HCT116 (cell line): ENCODE results near the gene MAP9. TPM values are rescaled to one million over a fixed set of nuclear protein-coding genes. Genes with fewer than 3 reads are reported as not detected.

Experiments
- ATAC-seq: fragments of 200-7000 bp; cut with Tn5 transposase; 2 replicates; pipeline ENCODE4 v1.9.1; 2020; ENCODE audit warnings: mild to moderate bottlenecking, moderate library complexity
- BruUV-seq: library from RNA; stranded (reverse); fragments of 400-500 nt; replicated peaks from 2 replicates; lab custom pipeline; 2021; lab: Mats Ljungman, UMichigan
- CTCF ChIA-PET: fragments of 300-600 bp; sonication (Branson Sonifier 250); formaldehyde crosslinking; loops from one replicate; lab custom pipeline; 2021; ENCODE audit warnings: antibody characterized with exemption; lab: Charles Lee
- POLR2A ChIA-PET: fragments of 300-600, 350-600 bp; sonication (Branson Sonifier 250); formaldehyde crosslinking; loops from one replicate; lab custom pipeline; 2021; ENCODE audit warnings: antibody characterized with exemption; lab: Charles Lee
- RAD21 ChIA-PET, 2 experiments: fragments of 300-600 bp; sonication (Branson Sonifier 250); formaldehyde crosslinking; loops; one replicate each; lab custom pipeline; 2023; ENCODE audit warnings: low total read pairs in 2 of 2; ENCODE audit not compliant: uncharacterized antibody in 2 of 2, unreplicated experiment in 2 of 2, low non-redundant PET in 1 of 2; lab: Charles Lee
- DNase-seq: peaks from one replicate; pipeline ENCODE4 v3.0.0-alpha.2; 2010; ENCODE audit warnings: low read depth, low spot score
- H2AFZ ChIP-seq: fragments of 200-600 bp; shearing (Covaris generic), sonication (generic); 2 replicates; pipeline ENCODE4 v1.6.1; 2017; ENCODE audit warnings: low read depth, mixed run types, mixed read lengths, antibody characterized with exemption, low read length; ENCODE audit not compliant: poor library complexity, severe bottlenecking
- H3K27ac ChIP-seq: 2 replicates; pipeline ENCODE4 v1.5.1; 2012; ENCODE audit warnings: low read depth, low read length
- H3K27me3 ChIP-seq: fragments of 200-600 bp; sonication (generic); 2 replicates; pipeline ENCODE4 v1.6.1; 2016; ENCODE audit warnings: mixed run types, low read length, mixed read lengths; ENCODE audit not compliant: insufficient read depth
- H3K36me3 ChIP-seq, 2 experiments: fragments of 200-500 bp in 1 of 2; fragments of 200-600 bp in 1 of 2; sonication (Bioruptor generic) in 1 of 2; sonication (generic) in 1 of 2; 2 replicates each; pipeline versions ENCODE4 v1.5.1 to v1.6.1; 2014 to 2016; ENCODE audit warnings: low read length in 2 of 2, inconsistent platforms in 1 of 2, mixed read lengths in 1 of 2, mixed run types in 1 of 2; ENCODE audit not compliant: insufficient read depth in 2 of 2, control insufficient read depth in 1 of 2
- H3K4me1 ChIP-seq, 2 experiments: fragments of 200-600 bp in 1 of 2; sonication (generic) in 1 of 2; 2 replicates each; pipeline versions ENCODE4 v1.5.1 to v1.6.1; 2012 to 2017; ENCODE audit warnings: low read length in 2 of 2, inconsistent platforms in 1 of 2, mild to moderate bottlenecking in 1 of 2, mixed read lengths in 1 of 2, mixed run types in 1 of 2, moderate library complexity in 1 of 2; ENCODE audit not compliant: insufficient read depth in 2 of 2, control insufficient read depth in 1 of 2
- H3K4me2 ChIP-seq: fragments of 200-600 bp; sonication (generic); 2 replicates; pipeline ENCODE4 v1.6.1; 2017; ENCODE audit warnings: mixed run types, low read length, mixed read lengths
- H3K4me3 ChIP-seq, 2 experiments: fragments of 200-600 bp in 1 of 2; sonication (generic) in 1 of 2; replicated peaks in 1 of 2; 2 replicates each; pipeline ENCODE4 v1.5.1; 2011 to 2016; ENCODE audit warnings: low read length in 2 of 2, control low read depth in 1 of 2, low read depth in 1 of 2, mild to moderate bottlenecking in 1 of 2, mixed read lengths in 1 of 2, mixed run types in 1 of 2
- H3K79me2 ChIP-seq: fragments of 200-600 bp; sonication (generic); 2 replicates; pipeline ENCODE4 v1.6.1; 2017; ENCODE audit warnings: mild to moderate bottlenecking, mixed run types, low read length, moderate library complexity, mixed read lengths; ENCODE audit not compliant: insufficient read depth
- H3K9ac ChIP-seq: fragments of 200-600 bp; sonication (generic); 2 replicates; pipeline ENCODE4 v1.6.1; 2016; ENCODE audit warnings: low read length, mixed read lengths
- H3K9me2 ChIP-seq: fragments of 200-600 bp; sonication (generic), shearing (Covaris generic); 2 replicates; pipeline ENCODE4 v1.6.1; 2017; ENCODE audit warnings: mixed run types, mild to moderate bottlenecking, moderate library complexity; ENCODE audit not compliant: insufficient read depth
- H3K9me3 ChIP-seq, 2 experiments: fragments of 200-500 bp in 1 of 2; fragments of 200-600 bp in 1 of 2; sonication (Bioruptor generic) in 1 of 2; sonication (generic) in 1 of 2; 2 replicates each; pipeline ENCODE4 v1.6.1; 2014 to 2017; ENCODE audit warnings: low read length in 2 of 2, mixed read lengths in 2 of 2, inconsistent platforms in 1 of 2, low read depth in 1 of 2, mild to moderate bottlenecking in 1 of 2, mixed run types in 1 of 2, moderate library complexity in 1 of 2; ENCODE audit not compliant: control insufficient read depth in 1 of 2, insufficient read depth in 1 of 2
- H4K20me1 ChIP-seq: fragments of 200-600 bp; sonication (generic), shearing (Covaris generic); 2 replicates; pipeline ENCODE4 v1.6.1; 2017; ENCODE audit warnings: mixed run types, mild to moderate bottlenecking, moderate library complexity; ENCODE audit not compliant: insufficient read depth
- CBX3 ChIP-seq: IDR thresholded peaks from 2 replicates; pipeline ENCODE4 v1.6.1; 2012; ENCODE audit warnings: low read depth
- EGR1 ChIP-seq: IDR thresholded peaks from 2 replicates; pipeline ENCODE4 v1.6.1; 2012; ENCODE audit warnings: low read depth
- EZH2 ChIP-seq: fragments of 200-600 bp; sonication (generic); IDR thresholded peaks from 2 replicates; pipeline ENCODE4 v1.6.1; 2017; ENCODE audit warnings: antibody characterized with exemption, mixed run types
- EZH2phosphoT487 ChIP-seq: fragments of 200-600 bp; IDR thresholded peaks from 2 replicates; pipeline ENCODE4 v1.6.1; 2018; ENCODE audit warnings: antibody characterized with exemption, borderline replicate concordance
- POLR2A ChIP-seq: IDR thresholded peaks from 2 replicates; pipeline ENCODE4 v1.7.0; 2011; ENCODE audit warnings: borderline replicate concordance; ENCODE audit not compliant: insufficient read depth, insufficient read length; ENCODE audit errors: extremely low read depth
- RAD21 ChIP-seq: IDR thresholded peaks from 2 replicates; pipeline ENCODE4 v1.6.1; 2012; ENCODE audit warnings: low read depth, mild to moderate bottlenecking
- SP1 ChIP-seq: IDR thresholded peaks from 2 replicates; pipeline ENCODE4 v1.6.1; 2012; ENCODE audit warnings: low read depth
- ZFX ChIP-seq: fragments of 450-650 bp; IDR thresholded peaks from 2 replicates; pipeline ENCODE4 v1.6.1; 2017
- ZNF274 ChIP-seq: fragments of 200-500 bp; sonication (Bioruptor generic); IDR thresholded peaks from 2 replicates; pipeline ENCODE4 v1.6.1; 2014; ENCODE audit warnings: mild to moderate bottlenecking, low read depth, low read length, inconsistent platforms
- intact Hi-C: fragments of 100-400 bp; cut with micrococcal nuclease; formaldehyde crosslinking; loops from 2 replicates; pipeline ENCODE4 v1.10.0; 2022
- total RNA-seq: library from RNA; stranded (reverse); gene quantifications from one replicate; pipeline ENCODE4 v1.2.1, GENCODE V29; 2021; ENCODE audit not compliant: unreplicated experiment
- TF ChIP-seq, protein P1 (sequence below): IDR thresholded peaks from 2 replicates; pipeline ENCODE4 v1.6.1; 2011; ENCODE audit warnings: mild to moderate bottlenecking, low read length, moderate library complexity; ENCODE audit not compliant: insufficient replicate concordance; ENCODE audit errors: extremely low read depth
- TF ChIP-seq, protein P2 (sequence below): IDR thresholded peaks from 2 replicates; pipeline ENCODE4 v1.6.1; 2012

The MAP9 gene
- total RNA-seq, 1 experiment from 2014 or later = 0.32 TPM

DNA sequence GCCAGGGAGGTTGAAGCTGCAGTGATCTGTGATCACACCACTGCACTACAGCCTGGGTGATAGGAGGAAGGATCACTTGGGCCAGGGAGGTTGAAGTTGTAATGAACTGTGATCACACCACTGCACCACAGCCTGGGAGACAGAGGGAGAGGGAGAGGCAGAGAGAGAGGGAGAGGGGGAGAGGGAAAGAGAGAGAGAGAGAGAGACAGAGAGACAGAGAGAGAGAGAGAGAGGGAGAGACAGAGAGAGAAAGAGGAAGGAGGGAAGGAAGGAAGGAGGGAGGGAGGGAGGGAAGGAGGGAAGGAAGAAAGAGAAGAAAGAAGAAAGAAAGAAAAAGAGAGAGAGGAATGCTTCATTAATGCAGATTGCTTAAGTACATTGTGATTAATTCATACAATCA is 15.2 kb upstream of the MAP9 start:
- no peak overlapping the region for H3K9ac ChIP-seq
- H3K4me3 ChIP-seq = no peak overlapping the region
- H2AFZ ChIP-seq = peak overlapping the region; percentile 86
- no peaks in the 10 kb centered on the region for H3K9me3 ChIP-seq
- CTCF ChIA-PET = no interaction called here
- ATAC-seq = no peak
- no peaks in the 10 kb centered on the region for H3K79me2 ChIP-seq
- H3K27me3 ChIP-seq = peaks cover 14% of the 10 kb centered on the region; the same call in 1 of the 2 replicates
- peak overlapping the region; percentile 65 for H3K4me2 ChIP-seq
- no TSS peak for BruUV-seq
- no peaks in the 10 kb centered on the region for H4K20me1 ChIP-seq
- H3K9me2 ChIP-seq = no peaks in the 10 kb centered on the region
- no peak for TF ChIP-seq ZNF274
- no peak for TF ChIP-seq EZH2
- TF ChIP-seq, protein P1, sequence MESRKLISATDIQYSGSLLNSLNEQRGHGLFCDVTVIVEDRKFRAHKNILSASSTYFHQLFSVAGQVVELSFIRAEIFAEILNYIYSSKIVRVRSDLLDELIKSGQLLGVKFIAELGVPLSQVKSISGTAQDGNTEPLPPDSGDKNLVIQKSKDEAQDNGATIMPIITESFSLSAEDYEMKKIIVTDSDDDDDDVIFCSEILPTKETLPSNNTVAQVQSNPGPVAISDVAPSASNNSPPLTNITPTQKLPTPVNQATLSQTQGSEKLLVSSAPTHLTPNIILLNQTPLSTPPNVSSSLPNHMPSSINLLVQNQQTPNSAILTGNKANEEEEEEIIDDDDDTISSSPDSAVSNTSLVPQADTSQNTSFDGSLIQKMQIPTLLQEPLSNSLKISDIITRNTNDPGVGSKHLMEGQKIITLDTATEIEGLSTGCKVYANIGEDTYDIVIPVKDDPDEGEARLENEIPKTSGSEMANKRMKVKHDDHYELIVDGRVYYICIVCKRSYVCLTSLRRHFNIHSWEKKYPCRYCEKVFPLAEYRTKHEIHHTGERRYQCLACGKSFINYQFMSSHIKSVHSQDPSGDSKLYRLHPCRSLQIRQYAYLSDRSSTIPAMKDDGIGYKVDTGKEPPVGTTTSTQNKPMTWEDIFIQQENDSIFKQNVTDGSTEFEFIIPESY = no peak
- no peak for TF ChIP-seq ZFX
- no peak for TF ChIP-seq POLR2A
- TF ChIP-seq, protein P2, sequence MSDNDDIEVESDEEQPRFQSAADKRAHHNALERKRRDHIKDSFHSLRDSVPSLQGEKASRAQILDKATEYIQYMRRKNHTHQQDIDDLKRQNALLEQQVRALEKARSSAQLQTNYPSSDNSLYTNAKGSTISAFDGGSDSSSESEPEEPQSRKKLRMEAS = no peak
- TF ChIP-seq, all 23 proteins: peak for 0
- Histone ChIP-seq H3K27ac (no peak overlapping the region), H3K4me1 (peaks cover 18 to 24% of the 10 kb centered on the region in 2 experiments), H3K36me3 (no peaks in the 10 kb centered on the region)
- DNase-seq = no peak
- RAD21 ChIA-PET = no interaction called here
- intact Hi-C loops = no loop called here
- POLR2A ChIA-PET = no interaction called here

DNA sequence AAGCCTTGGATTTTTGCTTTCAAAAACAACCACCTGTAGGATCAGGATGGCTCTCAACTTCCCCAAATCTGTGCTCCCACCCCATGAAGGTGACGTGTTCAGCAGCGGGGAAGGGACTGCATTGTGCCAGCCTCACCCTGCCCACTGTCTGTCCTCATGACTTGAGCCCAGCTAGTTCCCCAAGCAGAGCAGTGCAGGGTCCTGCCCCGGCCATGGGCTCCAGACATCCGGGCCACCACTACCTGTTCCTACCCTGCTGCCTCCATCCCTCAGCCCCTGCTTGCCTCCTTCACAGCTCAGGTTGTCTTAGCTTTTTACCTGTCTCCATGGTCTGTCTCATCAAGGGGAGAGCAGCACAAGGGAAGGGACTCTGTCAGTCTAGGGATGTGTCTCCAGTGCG is 11.4 kb upstream of the MAP9 start:
- Histone ChIP-seq H3K79me2 (no peaks in the 10 kb centered on the region), H3K4me2 (no peak overlapping the region), H3K27me3 (peaks cover 14% of the 10 kb centered on the region; the same call in 1 of the 2 replicates), H3K9me2 (no peaks in the 10 kb centered on the region), H3K9ac (no peak overlapping the region), H3K27ac (no peak overlapping the region), H3K36me3 (no peaks in the 10 kb centered on the region), H3K9me3 (no peaks in the 10 kb centered on the region), H3K4me3 (no peak overlapping the region), H2AFZ (no peak overlapping the region), H4K20me1 (no peaks in the 10 kb centered on the region), H3K4me1 (peaks cover 10 to 16% of the 10 kb centered on the region in 2 experiments)
- POLR2A ChIA-PET = no interaction called here
- CTCF ChIA-PET = no interaction called here
- TF ChIP-seq EZH2phosphoT487 = no peak
- TF ChIP-seq SP1 = no peak
- TF ChIP-seq EGR1 = no peak
- TF ChIP-seq EZH2 = no peak
- no peak for TF ChIP-seq CBX3
- TF ChIP-seq RAD21 = no peak
- TF ChIP-seq, protein P2 = no peak
- RAD21 ChIA-PET = no interaction called here
- ATAC-seq = no peak
- intact Hi-C loops = no loop called here
- no peak for DNase-seq
- no TSS peak for BruUV-seq
